Measurements from ENCODE around the gene FGF18.

The FGF18 gene

DNA sequence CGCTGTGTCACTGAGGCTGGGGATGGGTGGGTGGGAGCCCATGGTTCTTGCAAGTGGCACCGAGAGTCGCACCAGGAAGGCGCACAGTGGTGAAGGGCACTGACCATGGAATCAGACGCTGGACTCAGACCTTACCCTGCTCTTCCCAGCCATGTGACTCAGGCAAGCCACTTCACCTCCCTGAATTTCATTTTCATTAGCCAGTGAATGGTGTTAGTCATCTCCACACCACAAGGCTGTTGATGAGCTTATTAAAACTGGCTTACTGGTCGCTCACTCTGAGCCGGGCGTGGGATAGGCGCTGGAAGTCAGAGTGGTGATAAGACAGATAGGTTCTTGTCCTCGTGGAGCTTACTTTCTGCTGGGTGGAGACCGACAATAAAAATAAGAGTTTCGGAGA lies 25.1 kb downstream of the FGF18 start:
- FAIRE-seq, result no peak

DNA sequence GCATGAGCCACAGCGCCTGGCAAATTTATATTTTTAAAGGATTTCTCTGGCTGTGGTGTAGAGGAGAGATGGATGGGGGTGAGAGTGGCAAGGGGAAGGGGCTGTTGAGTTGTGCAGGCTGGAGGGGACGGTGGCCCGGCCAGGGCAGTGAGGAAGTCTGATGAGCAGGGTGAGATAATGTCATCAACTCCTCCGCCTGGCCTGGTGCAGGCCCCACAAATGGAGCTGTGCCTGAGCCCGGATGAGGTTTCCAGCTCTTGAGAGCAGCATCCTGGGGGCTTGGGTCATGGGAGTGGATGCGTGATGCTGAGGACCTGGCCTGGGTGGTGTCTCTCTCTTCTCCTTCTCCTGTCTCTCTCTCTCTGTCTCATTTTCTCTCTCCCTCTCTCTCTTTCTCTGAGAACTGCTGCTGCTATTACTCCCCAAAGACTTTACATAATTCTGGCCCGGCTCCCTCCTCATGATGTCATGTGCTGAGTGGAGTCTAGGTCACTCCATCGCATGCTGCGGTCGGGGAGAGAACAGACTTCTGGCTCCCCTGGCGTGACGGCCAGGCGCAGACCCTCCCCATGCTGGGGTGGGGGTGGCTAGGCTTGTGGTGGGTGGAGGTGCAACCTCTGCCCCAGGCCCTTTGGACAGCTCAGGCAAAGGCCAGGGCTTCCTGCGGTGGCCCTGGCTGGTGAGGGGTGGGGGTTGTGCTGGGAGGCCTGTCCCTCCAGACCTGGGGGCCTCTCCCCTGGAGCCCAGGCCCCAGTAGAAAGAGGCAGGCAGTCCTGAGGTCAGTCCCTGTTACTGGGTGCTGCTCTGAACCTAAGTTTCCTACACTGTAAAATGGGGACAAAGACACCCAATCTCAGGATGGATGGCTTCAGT lies 26.4 kb downstream of the FGF18 start:
- no peak for FAIRE-seq

DNA sequence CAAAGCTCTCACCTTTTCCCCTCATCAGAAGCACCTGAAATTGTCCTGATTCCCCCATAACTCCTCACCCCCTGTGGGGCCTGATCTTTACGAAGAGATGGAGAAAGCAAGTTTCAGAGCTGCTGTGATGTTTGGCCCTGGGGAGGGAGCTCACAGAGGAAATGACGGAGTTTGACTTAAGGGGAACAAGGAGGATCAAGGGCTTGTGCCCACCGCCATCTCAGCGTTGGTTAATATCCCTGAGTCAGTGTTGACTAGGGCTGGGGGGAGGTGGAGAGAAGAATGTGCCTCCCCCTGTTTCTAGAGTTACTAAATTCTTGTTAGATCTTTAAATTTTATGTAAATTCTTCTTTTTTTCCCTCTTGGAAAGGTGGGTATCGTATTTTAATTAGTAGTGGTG lies 27.8 kb downstream of the FGF18 start:
- no peak for FAIRE-seq

DNA sequence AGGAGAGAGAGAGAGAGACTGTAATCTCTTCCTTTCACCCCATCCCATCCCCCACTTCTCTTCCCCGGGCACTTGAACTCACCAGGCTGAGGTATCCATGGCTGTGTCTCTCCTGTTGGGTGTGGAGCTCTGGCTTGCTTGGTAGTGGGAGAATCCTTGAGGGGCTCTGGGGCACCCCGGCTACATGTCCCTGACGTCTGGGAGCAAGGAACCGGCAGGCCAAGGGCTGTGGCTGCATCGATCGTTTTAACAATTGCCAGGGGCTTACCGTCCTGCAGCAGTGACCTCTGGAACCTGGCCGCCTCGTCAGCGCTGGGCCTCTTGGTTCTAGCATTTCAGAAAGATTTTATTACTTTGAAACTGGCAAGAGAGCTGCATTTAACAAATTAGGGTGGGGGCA lies 30.0 kb downstream of the FGF18 start:
- FAIRE-seq, result no peak

DNA sequence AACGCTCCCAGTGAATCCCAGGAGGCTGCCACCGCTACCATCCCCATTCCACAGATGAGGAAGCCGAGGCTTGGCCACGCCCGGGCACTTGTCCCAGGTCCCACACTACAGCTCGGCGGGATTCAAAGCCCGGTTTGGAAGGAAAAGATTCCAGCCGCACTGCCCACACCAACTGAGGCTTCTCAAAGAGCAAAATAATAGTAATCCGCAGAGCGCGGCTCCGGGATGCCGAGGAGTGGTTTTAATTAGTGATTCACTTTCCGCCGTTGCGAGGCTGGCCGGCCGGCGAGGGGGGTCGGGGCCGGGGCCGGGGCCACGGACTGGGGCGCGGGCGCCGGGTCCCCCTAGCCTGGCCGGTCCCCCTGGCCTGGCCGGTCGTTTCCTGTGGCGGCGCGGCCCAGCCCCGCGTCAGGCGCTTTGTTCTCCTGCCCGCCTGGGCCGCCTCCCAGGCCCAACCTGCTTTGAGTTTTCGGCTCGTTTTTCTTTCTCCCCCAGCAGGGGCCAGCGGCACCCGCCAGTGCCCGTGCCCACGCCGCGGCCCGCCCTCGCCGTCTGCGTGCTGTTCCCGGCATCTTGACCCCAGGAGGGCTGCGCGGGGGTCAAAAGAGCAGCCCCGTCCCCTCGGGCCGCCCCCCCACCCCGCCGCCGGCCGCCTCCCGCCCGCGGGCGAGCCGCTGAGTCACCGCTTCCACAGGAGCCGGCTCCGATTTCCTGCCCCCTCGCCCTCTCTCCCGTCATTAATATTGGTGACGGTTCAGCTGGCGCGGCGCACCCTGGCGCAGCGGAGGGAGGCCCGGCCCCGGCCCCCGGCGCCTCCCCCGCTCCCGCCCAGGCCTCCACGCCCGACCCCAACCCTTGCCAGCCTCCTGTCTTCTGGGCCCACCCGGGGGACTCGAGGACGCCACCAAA lies 31.2 kb downstream of the FGF18 start:
- no peak for FAIRE-seq

DNA sequence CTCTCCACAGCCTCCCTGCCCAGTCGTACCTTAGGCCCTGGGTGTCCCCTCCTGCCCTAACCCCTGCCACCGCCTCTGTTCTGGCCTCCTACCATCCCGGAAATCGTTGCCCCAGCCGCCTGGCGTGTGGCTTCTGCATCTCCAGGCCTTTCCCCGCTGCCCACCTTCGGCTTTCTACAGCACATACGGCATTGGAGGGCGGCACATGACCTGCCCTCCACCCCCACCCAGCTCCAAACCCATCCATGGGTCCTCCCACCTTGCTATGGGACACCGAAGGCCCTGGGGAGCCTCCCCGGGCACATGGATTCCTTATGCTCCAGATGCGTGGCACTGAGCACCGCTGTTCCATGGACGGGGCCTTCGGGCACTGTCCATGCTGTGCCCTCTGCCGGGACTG lies 32.0 kb downstream of the FGF18 start:
- no peak for FAIRE-seq

DNA sequence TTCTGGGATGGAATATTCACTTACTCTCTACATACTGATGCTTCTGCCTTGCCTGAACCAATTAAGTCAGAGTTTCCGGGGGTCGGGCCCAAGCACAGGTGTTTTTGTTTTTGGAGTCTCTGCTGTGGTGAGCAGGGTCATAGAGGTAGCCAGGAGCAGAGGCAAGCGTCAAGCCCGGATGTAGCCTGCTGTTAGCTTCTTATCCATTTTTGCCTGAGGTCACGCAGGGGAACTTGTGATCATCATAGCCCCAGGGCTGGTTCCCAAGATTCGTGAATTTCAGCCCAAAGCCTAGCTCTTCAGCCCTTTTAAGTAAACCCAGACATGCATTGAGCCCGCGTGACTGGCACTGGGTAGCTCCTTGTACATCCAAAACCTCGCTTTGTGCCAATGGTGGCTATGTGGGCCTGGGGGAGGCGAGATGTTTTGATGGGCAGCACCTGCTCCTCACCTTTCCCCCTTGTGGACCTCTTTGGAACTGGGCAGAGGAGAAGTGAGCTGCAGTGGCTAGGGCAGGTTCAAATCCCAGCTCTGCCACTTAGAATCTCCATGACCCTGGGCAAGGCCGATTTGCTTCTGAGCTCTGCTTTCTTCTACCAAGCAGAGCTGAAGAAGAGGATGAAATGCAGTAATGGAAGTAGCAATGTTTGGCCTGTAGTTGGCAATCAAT lies 33.7 kb downstream of the FGF18 start:
- no peak for FAIRE-seq

DNA sequence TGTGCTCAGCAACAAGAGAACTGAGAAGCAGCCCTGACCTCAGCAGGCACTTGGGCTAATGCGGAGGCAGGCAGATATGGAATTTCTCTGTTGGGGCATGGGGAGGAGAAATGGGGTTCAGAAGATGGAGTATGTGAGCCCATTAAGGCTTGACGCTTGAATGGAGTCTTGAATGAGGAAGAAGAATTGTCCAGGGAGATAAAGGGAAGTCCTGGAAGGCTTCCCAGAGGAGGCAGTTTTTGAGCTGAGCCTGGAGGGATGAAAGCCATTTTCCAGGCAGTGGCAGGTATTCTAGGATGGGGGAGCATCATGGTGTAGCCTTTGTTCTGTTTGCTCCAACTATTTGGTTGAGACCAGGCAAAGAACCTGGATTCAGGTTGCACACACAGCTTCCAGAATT lies 34.5 kb downstream of the FGF18 start:
- FAIRE-seq, result no peak

DNA sequence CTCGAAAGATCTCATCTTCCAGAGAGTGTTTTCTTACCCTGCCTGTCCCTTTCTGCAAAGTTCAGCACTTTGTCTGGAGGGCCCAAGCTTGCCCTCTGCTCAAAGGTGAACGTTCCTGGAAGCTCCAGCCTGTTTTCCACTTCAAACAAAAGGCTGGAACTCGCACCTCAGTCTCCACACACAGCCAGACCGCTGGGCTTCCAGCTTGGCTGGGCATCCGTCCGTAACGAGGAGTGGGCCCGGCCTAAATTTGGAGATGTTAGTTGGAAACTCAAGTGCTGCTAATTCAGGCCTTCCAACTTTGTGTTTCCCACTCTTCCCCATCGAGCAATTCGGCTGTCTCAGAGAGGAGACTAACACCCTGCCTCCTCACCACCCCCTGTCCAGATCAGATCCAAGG lies 35.1 kb downstream of the FGF18 start:
- FAIRE-seq, result no peak

DNA sequence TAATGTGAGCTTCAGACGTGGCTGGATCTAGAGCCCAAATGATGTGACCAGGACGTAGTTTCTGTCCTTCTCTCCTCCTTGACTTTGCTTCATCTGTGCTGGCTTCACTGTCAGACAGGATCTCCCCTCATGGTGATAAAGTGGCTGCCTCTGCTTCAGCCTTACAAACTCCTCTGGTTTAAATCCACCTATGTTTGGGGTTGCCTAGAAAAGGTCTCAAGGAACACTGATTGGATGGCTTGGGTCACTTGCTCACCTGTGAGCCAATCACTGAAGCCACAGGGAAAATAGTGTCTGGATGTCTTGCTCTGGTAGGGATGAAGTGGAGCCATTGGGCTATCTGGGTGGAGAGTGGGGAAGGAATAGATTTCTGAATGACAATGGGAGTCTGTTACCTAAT lies 36.1 kb downstream of the FGF18 start:
- FAIRE-seq, result no peak

DNA sequence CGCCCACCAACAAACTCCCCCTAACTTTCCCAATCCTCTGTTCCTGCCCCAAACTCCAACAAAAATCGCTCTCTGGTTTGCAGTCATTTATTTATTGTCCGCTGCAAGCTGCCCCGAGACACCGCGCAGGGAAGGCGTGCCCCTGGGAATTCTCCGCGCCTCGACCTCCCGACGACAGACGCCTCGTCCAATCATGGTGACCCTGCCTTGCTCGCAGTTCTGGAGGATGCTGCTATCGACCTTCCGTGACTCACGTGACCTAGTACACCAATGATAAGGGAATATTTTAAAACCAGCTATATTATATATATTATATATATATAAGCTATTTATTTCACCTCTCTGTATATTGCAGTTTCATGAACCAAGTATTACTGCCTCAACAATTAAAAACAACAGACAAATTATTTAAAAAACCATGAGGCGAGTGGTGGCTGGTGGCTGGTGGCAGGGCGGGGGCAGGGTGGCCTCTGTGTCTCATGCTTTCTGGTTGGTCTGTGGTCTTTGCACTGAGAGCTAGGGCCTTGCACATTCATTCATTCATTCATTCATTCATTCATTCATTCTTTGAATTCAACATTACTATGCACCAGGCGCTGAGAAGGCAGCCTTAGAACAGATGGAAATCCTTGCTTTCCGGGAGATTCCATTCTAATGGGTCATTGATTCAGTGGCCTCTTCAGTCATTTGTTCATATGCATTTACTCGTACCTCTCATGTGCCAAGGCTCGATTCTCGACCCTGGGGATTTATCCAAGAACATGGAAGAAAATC lies 37.9 kb downstream of the FGF18 start:
- no peak for FAIRE-seq

DNA sequence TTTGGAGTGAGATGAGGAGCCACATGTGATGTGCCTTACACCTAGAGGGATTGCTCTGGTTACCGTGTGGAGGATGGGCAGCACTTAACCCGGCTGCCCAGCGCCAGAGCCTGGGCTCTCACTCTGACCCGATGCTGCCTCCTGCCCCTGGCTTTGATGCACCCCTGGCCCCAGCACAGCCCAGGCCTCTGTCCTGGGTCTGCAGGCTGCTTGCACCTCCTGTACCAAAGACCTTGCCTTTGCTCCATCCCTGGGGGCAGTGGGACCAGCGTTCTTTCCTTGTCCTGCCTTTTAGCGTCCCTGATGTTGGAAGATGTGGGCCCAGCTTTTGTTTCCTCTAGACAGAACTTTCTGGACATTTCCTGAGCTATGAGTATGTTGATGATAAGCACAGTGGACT lies 40.4 kb downstream of the FGF18 start:
- no peak for FAIRE-seq

DNA sequence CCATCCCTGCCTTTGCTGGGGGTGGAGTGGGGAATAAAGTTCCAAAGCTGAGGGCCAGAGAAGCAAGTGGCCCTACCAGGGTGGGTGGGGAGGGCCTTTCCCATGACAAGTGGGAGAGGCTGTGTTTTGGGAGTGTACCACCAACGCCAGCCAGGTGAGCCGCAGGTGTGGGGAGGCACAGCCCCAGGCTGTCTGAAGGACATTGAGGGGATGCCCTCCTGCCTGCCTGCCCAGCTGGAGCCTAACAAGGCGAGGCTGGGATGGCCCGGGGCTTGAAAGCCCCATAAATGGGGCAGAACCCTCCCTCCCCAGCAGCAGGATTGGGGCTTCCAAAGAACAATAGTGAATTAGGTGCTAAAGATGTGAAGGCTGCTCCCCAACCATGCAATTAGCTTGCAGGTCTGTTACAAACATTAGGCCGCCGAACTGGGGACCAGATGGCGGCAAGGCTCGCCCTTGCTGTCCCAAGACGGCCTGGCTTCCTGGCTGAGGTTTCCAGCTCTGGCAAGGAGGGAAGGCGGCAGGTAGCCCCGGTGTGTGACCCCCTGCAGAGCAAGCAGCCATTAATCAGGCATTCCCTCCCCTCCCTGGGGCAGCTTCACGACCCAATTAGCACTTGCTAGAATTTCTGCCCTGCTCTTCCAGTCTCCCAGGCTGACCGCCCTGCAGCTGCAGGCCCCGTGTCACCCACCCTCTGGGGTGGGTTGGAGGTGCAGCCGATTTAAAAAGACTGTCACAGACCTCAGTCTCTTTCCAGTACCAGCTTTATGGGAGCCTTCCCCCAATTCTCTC lies 42.9 kb downstream of the FGF18 start:
- no peak for FAIRE-seq

DNA sequence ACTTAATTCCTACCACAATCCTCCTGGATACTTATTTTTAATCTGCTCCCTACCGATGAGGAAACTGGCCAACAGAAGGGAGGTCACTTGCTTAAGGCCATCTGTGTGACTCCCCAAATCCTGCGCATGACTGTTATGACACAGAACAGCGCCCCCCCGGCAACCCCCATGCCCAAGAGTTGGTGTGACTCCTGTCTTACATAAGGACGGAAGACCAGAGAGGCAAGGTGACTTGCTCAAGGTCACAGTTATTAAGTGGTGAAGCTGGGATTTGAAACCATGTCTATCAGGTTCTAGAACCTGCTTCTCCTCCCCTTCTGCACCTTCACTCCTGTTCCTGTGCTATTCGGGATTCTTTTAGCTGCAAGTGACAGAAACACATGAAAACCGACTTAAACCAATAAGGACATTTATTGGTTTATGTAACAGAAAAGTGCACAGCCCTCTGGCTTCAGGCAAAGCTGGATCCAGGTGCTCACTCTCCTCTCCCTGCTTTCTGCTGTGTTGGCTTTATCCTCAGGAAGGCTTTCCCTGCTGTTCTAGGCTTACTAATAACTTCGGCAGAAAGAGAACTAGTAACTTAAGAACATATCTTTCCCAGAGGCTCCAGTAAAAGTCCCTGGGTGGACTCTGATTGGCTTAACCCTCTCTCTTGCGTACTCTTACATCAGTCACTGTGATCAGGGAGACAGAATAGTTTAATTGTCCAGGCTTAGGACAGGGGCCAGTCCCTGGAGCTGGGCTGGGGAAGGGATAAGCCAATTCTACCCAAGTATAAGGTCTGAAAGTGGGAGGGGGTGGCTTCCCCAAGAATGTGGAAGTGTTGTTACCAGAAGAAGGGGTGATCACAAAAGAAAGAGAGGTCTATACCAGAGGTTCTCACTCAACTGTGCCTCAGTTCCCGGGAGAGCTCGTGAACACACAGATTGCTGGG lies 43.7 kb downstream of the FGF18 start:
- FAIRE-seq, result no peak

DNA sequence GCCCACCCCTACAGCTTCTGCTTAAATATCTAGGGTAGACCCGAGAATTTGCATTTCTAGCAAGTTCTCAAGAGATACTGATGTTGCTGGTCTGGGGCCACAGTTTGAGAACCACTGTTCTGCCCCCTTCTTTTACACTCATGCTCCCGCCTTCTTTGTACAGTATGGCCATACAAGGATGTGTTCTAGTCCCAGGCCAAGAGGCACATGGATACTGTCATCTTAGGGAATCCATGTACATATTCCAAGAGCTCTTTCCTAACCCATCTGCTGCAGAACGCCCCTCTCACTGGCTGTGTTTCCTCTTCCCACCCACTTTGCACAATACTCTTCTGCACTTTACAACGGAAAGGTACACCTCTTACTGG lies 44.4 kb downstream of the FGF18 start:
- FAIRE-seq, result no peak

DNA sequence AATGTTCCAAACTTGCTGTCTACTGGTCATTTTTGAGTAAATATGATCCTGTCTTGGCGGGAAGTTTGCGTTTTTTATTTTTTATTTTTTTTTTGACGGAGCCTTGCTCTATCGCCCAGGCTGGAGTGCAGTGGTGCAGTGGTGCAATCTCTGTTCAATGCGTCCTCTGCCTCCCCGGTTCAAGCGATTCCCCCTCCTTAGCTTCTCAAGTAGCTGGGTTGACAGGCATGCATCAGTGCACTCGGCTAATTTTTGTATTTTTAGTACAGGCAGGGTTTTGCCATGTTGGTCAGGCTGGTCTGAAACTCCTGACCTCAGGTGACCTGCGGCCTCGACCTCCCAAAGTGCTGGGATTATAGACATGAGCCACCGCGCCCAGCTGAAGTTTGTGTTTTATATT lies 45.4 kb downstream of the FGF18 start:
- no peak for FAIRE-seq

DNA sequence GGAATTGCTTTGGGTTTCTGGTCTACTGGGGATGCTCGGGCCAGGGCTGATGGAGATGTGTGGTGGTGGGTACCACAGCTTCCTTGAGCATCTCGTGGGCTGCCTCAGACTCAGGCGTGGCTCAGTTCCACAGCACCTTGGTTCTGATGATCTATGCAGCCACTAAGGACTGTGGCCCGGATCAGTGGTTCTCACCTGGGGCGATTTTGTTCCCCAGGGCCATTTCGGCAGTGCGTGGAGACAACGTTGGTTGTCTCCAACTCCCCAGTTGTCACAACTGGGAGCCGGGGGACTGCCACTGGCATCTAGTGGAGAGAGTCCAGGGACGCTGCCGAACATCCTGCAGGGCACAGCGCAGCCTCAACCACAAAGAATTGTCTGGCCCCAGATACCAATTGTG lies 47.7 kb downstream of the FGF18 start:
- no peak for FAIRE-seq

DNA sequence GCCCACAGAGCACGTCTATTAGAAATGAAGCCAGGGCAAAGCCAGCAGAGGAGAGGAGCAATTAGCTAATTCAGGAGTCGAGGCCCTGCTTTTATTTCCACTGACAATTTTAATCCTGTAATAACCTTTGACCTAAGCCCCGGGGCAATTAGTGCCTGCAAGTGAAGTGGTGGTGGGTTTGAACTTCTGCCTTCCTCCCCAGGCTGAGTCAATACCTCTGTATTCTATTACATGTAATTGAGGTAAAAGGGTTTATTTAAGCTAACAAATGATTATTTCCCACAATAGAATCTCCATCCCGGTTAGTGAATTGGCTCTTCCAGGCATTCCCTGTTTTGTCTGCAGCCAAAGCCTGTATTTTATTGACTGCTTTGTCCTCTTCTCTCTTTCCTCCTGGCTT lies 49.9 kb downstream of the FGF18 start:
- FAIRE-seq, result no peak

DNA sequence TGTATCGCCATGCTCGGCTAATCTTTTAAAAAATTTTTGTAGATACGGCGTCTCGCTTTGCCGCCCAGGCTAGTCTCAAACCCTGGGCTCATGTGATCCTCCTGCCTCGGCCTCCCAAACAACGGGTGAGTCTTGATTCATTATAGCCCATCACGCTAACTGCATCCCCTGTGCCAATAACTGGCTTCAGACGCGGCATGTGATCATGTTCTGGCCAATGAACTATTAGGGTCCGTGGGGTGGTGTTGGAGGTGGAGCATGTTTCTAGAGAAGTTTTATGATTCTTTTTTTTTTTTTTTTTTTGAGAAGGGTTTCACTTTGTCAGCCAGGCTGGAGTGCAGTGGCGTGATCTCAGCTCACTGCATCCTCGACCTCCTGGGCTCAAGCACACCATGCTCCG lies 51.0 kb downstream of the FGF18 start:
- FAIRE-seq, result no peak

DNA sequence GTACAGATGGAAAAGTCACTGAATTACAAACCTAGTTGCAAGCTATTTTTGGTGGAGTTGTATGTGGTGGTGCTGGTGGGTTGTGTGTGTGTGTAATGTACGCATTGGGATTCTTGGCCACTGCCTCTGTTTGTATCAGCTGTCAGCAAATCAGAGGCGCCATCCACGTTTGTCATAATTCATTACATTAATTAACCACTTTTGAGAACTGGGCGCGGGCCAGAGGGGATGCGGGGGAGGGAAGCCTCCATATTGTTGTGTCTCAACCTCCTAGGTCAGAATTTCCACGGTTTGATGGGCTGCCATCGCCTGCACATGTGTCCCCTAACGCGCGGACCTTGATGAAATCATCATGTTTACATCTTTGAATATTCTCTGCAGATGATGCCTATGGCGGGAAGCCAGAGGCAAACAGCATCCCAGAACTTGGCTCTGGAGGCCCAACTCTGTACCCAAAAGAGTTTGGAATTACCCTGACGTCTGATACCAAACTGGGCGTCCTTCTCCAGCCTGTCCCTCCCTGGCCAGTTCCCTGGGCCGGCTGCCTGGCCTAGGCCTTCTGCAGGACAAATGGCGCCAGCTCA lies 54.9 kb downstream of the FGF18 start:
- FAIRE-seq, result no peak
